GM12864 (cell line): ENCODE results near the gene ABCA9.

Experiments used
- DNase-seq: peaks from one replicate; pipeline ENCODE4 v3.0.0-alpha.2; 2011; ENCODE audit warnings: low read depth
- H3K4me3 ChIP-seq: 2 replicates; pipeline ENCODE4 v1.5.1; 2011; ENCODE audit warnings: mild to moderate bottlenecking, low read depth, low read length, control low read depth
- TF ChIP-seq, protein P1 (sequence below): IDR thresholded peaks from 2 replicates; pipeline ENCODE4 v1.5.1; 2011; ENCODE audit warnings: low read depth, mild to moderate bottlenecking, moderate library complexity, low read length, control low read depth, inconsistent platforms; ENCODE audit errors: missing control alignments

ABCA9 gene

DNA sequence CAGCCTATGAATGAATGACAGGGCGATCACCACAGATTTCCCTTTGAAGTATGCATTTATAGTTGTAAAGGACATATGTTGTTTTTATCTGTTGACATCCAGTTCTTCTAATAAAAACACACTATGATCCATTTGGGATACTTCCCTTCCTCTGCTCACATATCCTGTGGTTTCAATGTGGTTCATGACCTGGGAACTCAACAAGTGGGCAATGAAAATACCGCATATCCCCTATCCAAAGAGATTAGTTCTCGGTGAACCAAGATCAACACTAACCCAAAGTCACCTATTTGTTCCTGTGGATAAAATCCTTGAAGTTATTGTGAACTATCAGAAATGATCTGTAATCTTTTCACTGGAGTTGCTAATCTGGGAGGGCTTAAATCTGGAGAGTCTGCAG lies 121.5 kb downstream of the ABCA9 start:
- TF ChIP-seq, protein P1, sequence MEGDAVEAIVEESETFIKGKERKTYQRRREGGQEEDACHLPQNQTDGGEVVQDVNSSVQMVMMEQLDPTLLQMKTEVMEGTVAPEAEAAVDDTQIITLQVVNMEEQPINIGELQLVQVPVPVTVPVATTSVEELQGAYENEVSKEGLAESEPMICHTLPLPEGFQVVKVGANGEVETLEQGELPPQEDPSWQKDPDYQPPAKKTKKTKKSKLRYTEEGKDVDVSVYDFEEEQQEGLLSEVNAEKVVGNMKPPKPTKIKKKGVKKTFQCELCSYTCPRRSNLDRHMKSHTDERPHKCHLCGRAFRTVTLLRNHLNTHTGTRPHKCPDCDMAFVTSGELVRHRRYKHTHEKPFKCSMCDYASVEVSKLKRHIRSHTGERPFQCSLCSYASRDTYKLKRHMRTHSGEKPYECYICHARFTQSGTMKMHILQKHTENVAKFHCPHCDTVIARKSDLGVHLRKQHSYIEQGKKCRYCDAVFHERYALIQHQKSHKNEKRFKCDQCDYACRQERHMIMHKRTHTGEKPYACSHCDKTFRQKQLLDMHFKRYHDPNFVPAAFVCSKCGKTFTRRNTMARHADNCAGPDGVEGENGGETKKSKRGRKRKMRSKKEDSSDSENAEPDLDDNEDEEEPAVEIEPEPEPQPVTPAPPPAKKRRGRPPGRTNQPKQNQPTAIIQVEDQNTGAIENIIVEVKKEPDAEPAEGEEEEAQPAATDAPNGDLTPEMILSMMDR: no peak
- H3K4me3 ChIP-seq: no peak overlapping the region
- no peak for DNase-seq

DNA sequence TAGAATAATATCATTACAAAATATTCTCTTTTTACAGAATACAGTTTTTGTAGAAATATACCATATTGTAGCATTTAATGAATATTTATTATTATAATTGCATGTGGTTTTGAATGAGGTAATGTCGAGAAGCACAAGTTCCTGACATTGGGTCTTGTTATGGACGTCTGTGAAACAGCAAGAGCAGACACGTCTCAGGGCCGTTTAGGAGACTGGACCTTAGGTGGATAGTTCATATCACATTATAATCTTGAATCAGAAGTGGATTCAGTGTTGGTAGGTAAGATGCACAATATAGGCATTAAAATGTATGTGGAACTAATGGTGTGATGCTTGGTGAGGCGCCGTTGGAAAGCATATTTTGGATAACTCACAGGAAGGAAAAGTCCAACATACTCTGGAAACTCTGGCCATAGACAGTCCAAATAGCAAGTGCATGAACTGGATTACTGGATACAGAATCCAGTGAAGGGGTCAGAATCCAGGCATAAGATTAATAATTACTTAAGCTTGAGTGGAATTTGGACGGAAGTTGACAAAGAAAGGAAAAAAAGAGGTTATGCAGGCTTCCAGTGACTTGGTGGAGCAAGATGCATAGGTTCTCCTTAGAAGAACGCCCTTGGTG lies 122.7 kb downstream of the ABCA9 start:
- no peak overlapping the region for H3K4me3 ChIP-seq
- TF ChIP-seq, protein P1: no peak

DNA sequence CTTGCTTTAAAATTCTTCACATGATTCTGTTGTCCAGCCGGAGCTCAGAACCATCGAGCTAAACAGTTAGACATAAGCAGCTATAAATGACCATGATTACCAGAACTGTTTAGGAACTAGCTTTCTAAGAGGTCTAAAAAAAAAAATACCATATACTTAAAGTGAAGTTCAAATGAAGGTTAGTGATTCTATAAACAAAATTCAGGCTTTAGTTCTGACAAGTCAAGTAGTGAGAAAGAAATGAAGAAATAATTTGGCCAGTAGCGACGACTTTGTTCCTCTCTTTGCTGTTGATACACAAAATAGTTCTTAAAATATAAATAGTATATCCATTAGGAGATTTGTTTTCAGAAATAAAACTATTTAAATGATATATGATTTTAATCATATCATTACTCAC lies 133.2 kb downstream of the ABCA9 start:
- TF ChIP-seq, protein P1: no peak
- H3K4me3 ChIP-seq: no peak overlapping the region
- no peak for DNase-seq

More for the DNA sequence above, 122.7 kb downstream of the ABCA9 start:
- DNase-seq: no peak

DNA sequence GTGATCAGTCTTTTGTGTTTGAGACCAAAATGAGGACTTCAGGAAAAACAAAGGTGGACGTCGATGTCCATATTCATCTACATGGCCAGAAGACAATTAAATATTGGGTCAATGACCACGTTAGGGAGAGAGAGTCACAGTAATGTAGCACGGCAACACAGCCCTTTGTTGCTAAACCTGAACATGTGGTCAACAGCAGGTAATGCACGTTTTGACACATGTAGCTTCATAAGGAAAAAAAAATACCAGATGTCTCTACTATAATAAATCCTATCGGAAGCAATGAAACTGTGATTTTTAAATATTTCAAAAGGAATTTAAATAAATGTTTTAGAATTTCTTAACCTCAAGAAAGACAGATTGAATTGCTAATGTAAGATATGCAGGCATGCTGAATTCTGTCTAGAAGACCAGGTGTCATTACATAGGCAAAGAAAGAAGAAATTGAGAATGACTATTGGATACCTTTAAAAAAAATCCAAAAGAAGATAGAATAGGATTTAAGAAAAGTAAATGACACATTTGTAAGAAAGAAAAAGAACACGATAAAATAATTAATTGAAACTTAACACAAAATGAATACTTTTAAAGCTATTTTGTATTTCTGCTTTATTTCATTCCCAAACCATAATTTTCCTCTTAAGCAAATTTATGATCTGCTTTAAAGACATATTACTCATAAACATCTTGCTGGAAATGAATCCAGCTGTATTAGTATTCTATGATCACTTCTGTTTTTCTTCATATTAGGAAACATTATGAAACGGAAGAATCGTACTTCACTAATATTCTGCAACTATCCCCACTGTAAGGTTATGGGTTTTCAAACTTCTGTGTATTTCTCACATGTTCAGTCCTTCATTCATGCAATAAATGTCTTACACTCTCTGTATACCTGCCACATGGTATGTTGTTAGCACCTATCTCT lies 135.7 kb downstream of the ABCA9 start:
- no peak overlapping the region for H3K4me3 ChIP-seq
- TF ChIP-seq, protein P1: no peak
- DNase-seq: no peak
